ENCODE measurements around the gene IL22. TPM values are rescaled to one million over a fixed set of nuclear protein-coding genes. Genes with fewer than 3 reads are reported as not detected.

The IL22 gene
- total RNA-seq, 1 experiment from 2014 or later: not detected

DNA sequence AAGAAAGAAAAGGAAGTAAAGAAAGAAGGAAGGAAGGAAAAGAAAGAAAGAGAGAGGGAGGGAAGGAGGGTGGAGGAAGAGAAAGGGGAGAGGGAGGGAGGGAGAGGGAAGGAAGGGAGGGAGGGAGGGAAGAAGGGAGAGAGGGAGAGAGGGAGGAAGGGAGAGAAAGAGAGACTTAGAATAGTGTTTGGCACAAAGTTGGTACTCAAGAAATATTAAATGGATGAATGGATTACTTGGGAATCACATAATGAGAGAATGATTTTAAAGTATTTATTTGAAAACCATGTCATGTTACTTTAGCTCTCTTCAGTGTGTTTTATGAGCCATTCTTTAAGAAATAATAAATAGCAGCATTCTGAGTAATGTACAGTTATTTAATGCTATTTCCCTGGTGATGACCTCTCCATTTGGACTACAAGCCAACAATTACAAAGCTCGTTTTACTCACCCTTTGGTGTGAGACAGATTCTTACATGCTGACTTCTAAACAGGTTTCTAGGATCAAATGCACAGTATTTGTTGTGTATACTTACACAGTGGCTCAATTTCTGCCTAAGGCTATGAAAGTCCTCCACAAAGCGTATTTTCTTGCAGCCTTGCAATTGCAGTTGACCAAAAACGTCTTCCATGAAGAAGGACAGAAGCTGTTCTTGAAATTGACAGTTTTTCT, 28.7 kb downstream of the IL22 start:
- H3T11ph ChIP-seq (ENCODE audit: low read length): no peak overlapping the region
- H3K4me1 ChIP-seq (ENCODE audit: insufficient read depth, low read length): no peaks in the 10 kb centered on the region
- H2BK12ac ChIP-seq (ENCODE audit: insufficient read length, low read depth, low read length): no peak overlapping the region
- H4K20me1 ChIP-seq (ENCODE audit: control insufficient read depth, insufficient read depth, insufficient read length): no peaks in the 10 kb centered on the region
- H3K23me2 ChIP-seq (ENCODE audit: insufficient read length, low read depth, low read length, poor library complexity, severe bottlenecking): no peaks in the 10 kb centered on the region
- no peak overlapping the region for H3K23ac ChIP-seq (ENCODE audit: insufficient read length, low read depth, low read length)
- no peak overlapping the region for H3K4me2 ChIP-seq (ENCODE audit: insufficient read depth, insufficient read length, low read length)
- no peak overlapping the region for H2BK5ac ChIP-seq (ENCODE audit: insufficient read length, low read length)
- Mint-ChIP-seq H3K9me3 (no peaks in the 10 kb centered on the region), H3K36me3 (ENCODE audit: insufficient read depth in 1 of 3, low read depth in 3 of 3) (no peaks in the 10 kb centered on the region), H3K4me1 (peaks cover 8% of the 10 kb centered on the region in 2 experiments; a peak in 3 of 4 replicates), H3K4me3 (no peak overlapping the region), H3K27ac (no peak overlapping the region), H3K27me3 (ENCODE audit: low read depth) (no peaks in the 10 kb centered on the region)
- H2BK20ac ChIP-seq (ENCODE audit: low read depth, low read length, poor library complexity, severe bottlenecking): no peak overlapping the region
- H4K5ac ChIP-seq (ENCODE audit: insufficient read length, low read depth, low read length): no peak overlapping the region
- H3K56ac ChIP-seq (ENCODE audit: insufficient read length, low read depth, low read length): no peak overlapping the region
- H4K8ac ChIP-seq (replicated peaks; ENCODE audit: insufficient read length, low read depth, low read length): no peak overlapping the region
- no peak overlapping the region for H2BK15ac ChIP-seq (ENCODE audit: low read depth, low read length)
- H3K14ac ChIP-seq (ENCODE audit: insufficient read depth, low read length): no peak overlapping the region
- no peak overlapping the region for H3K27ac ChIP-seq (ENCODE audit: insufficient read length, low read depth, low read length)
- TF ChIP-seq, protein P1, sequence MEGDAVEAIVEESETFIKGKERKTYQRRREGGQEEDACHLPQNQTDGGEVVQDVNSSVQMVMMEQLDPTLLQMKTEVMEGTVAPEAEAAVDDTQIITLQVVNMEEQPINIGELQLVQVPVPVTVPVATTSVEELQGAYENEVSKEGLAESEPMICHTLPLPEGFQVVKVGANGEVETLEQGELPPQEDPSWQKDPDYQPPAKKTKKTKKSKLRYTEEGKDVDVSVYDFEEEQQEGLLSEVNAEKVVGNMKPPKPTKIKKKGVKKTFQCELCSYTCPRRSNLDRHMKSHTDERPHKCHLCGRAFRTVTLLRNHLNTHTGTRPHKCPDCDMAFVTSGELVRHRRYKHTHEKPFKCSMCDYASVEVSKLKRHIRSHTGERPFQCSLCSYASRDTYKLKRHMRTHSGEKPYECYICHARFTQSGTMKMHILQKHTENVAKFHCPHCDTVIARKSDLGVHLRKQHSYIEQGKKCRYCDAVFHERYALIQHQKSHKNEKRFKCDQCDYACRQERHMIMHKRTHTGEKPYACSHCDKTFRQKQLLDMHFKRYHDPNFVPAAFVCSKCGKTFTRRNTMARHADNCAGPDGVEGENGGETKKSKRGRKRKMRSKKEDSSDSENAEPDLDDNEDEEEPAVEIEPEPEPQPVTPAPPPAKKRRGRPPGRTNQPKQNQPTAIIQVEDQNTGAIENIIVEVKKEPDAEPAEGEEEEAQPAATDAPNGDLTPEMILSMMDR (conservative IDR thresholded peaks at IDR 0.05): no peak
- H3K9ac ChIP-seq (ENCODE audit: extremely low read depth, insufficient read length, low read length): no peak overlapping the region
- H3K18ac ChIP-seq (ENCODE audit: insufficient read length, low read depth, low read length): no peak overlapping the region
- no peak overlapping the region for H2AFZ ChIP-seq (ENCODE audit: low read length)
- H3K4ac ChIP-seq (ENCODE audit: low read depth, low read length): no peak overlapping the region
- DNase-seq: no peak
- no peaks in the 10 kb centered on the region for H3K9me3 ChIP-seq (ENCODE audit: control insufficient read depth, low read depth, low read length)
- H2BK120ac ChIP-seq (ENCODE audit: low read depth, low read length, poor library complexity, severe bottlenecking): no peak overlapping the region
- H3K79me2 ChIP-seq (ENCODE audit: insufficient read depth, low read length): no peaks in the 10 kb centered on the region
- H2AK5ac ChIP-seq (ENCODE audit: insufficient read length, low read length): no peak overlapping the region
- H3K27me3 ChIP-seq (ENCODE audit: insufficient read depth, low read length): no peaks in the 10 kb centered on the region
- WGBS (ENCODE audit: extremely low coverage, insufficient read length, low lambda C conversion rate): no CpG with 5 or more reads among the region's 3 CpGs
- H4K91ac ChIP-seq (ENCODE audit: insufficient read length, low read depth, low read length): no peak overlapping the region
- H3K79me1 ChIP-seq (ENCODE audit: insufficient read depth, low read depth, low read length, poor library complexity, severe bottlenecking): no peaks in the 10 kb centered on the region
